Effector CD4-positive, alpha-beta T cell (primary cell): ENCODE measurements around the gene CNTRL.

Source experiments
- DNase-seq: peaks from one replicate; pipeline ENCODE4 v3.0.0-alpha.2; 2020

CNTRL gene

DNA sequence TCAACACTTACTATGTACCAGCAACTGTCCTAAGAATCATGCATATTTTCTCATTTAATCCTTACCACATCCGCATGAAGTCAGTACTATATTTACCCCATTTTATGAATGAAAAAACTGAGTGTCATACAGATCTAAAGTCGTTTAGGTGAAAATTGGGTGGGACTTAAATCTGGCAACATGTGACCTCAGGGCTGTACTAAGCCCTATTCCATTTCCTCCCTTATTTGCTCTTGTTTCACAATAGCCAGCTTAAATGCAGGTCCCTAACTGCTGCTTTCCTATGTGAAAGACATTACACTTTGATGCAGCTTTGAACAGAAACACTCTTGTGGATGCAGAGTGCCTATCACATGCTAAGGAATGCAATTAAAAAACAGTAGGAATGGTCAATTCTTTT is 129.4 kb downstream of the CNTRL start:
- no peak for DNase-seq

DNA sequence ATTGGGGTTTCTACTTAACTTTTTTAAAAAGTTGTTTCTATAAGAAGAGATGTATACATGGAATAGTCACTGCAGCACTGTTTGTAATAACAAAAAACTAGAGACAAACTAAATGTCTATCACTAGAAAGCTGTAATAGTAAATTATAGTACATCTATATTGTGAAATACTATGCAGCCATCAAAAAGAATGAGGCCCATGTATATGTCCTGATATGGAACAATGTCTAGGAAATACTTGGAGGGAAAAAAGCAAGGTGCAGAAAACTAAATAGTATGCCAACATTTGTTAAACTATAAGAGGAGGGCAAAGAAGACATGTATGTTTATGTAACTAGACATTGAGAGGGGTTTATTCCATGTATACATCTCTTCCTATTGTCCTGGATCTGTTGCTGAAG is 129.9 kb downstream of the CNTRL start:
- no peak for DNase-seq

DNA sequence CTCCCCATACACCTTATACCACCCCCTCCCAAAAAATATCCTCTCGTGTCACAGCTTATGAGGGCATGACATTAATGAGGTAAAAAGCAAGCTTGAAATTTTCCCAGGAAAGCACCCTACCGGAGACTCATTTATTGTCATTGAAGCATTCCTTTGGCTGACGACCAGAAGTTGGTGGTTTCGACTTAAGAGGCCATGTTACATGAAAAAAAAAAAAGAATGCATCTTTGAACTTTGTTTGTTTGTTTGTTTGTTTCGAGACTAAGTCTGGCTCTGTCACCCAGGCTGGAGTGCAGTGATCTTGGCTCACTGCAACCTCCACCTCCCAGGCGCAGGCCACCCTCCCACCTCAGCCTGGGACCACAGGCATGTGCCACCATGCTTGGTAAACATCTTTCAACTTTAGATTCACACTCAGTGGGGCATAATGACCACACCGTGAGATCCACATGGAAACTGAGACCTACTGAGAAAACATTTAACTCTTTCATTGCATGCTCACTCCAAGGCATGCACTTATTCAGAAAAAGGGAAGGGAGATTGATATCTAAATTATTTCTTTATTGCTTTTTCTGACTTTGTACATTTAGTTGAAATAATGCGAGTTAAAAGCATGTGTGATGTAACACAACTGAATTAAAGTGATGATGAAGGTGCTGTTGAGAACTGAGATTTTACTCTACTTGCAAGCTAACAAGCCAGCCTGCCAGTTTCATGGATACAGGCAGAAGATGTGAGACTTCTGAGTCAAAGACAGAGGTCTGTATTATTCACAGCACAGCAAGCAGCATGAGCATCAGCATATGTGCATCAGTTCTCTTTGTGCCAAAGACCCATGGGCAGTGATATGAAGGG is 132.0 kb downstream of the CNTRL start:
- no peak for DNase-seq

DNA sequence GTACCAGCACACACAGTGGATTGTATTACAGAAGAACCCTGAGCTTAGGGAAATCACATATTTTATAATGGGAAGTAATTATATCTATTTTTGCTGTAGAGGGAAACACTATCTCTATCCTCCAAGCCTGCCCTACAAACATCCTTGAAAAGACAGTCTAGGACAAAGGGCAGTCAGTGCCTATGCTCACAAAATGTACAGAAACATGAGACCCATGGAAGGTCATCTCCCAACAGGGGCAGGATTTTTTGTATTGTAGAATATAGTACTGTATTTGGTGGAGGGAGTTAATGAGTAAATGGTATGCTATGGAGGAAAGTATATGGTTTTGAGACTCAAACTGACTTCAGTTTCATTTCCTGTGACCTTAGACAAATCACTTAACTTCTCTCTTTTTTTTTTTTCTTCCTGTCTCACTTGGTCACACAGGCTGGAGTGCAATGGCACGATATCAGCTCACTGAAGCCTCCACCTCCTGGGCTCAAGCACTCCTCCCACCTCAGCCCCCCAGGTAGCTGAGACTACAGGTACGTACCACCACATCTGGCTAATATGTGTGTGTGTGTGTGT is 132.7 kb downstream of the CNTRL start:
- no peak for DNase-seq

DNA sequence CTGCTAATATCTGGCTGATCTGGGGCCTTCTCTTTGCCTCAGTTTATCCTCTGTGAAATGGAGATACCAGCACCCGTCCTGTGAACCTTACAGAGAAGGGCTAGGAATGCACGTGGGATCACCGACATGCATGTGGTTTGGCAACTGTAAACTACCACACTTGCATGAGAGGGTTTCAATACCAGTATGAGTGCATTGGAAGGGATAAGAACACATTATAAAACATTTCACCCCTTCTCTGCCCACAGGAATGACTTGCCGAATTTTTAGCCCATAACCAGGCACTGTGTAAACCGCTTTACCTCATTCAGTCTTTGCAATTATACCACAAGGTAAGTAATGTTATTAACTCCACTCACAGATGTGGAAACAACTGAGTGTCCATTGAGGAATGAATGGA is 135.8 kb downstream of the CNTRL start:
- DNase-seq = no peak

DNA sequence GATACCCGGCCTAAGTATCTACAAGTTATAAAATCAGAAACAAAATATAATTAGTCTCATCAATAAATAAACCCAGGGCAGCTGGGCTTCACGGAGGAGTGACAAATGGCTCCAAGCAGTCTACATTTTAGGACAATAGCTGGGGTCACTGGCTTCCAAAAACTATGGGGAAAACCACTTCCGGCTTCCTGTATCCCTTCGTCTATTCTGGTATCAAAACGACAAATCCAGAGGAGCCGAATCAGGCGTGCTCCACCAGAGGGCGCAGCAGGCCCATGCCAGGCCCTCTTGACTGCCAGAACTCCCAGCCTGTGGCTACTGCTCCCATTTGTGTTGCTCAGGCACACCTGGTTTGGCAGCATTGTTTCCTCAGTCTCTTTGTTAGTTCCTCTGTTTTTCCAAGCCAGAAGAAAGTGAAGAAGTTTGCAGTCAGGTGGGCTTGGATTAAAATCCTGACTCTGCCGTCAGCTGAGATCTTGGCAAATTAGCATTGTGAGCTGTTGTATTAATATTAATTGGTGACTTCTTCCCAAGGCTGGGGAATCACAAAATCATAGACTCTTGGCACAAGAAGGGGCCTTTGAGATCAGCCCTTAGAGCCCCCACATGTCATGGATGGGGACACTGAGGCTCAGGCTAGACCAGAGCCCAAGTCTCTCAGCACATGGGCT is 138.5 kb downstream of the CNTRL start:
- peak; percentile 45 for DNase-seq

DNA sequence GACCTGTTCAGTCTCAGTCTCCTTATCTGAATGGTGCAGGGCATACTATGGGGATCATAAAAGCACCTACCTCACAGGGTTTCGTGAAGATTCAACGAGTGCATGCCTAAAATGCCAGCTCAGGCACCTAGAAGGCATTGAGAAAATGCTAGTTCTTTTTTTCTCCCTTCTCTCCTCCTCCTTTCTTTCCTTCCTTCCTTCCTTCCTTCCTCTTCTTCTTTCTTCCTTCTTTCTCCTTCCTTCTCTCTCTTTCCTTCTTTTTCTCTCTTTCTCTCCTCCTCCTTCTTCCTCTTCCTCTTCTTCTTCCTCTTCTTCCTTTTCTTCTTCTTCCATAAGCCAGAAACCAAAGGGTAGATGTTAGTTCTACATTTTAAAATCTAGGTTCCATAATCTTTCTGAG is 139.2 kb downstream of the CNTRL start:
- no peak for DNase-seq

DNA sequence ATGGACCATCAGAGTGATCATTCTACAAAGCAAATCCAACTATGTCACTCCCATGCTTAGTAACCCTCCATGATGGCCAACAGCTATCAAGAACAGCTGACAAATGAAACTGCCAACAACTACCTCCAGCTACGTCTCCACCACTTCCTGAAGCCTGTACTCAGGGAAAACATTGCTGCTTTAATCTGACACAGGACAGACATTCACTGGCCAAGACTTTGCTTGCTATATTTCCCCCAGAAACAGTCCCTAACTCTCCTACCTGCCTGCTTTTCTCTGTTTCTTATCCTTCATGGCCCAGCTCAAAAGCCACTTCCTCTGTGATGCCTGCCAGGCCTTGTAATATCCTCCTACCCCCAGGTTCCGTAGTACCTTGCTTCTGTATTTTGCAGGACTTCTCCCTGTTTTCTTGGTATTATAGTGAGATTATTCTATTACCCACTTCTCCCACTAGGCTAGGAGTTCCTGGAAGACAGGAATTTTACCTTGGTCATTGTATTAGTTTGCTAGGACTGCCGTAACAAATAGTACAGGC is 141.6 kb downstream of the CNTRL start:
- DNase-seq = no peak

DNA sequence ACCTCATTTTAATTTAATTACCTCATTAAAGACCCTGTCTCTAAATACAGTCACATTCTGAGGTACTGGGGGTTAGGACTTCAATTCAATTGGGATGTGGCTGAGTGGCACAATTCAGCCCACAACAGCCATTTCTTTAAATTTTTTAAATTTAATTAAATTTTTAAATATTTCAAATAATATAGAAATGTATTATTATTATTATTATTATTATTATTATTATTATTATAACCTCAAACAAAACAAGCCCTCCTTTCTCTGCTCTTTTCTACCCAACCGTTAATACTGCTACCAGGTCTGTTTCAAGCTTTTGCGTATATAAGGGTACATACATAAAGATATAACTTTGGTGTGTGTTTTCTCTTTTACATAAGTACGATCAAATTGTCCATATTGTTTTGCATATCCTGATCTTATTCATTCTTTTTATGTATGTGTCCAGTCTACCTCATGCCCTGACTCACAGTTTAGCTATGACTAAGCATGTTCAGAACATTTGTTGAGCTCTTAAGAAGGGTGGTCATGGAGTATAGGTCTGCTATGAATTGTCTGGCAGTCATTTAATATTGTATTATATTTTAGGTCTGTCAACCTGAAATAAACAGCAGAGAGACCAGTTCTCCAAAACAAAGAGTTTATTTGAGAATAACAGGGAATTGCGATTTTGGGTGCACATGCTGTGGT is 143.0 kb downstream of the CNTRL start:
- no peak for DNase-seq

DNA sequence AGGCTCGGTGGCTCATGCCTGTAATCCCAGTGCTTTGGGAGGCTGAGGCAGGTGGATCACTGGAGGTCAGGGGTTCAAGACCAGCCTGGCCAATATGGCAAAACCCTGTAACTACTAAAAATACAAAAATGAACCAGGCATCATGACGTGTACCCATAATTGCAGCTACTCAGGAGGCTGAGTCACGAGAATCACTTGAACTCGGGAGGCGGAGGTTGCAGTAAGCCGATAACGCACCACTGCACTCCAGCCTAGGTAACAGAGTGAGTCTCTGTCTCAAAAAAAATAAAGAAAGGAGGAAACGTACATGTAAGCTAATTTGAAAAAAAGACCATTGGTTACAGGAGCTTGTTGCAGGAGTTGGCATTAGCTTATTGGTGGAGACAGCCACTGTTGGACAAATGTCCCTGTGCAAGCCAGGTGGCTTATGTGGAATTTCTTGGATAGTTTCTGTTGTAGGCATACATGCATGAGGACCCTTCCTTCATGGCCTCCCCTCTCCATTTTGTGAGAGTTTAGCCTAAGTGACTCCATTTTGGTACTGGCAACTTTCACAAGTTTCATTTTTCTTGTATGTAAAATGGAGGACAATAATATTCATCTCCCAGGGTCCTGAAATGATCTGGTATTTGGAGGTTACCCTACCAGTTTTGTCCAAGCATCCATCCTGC is 143.7 kb downstream of the CNTRL start:
- DNase-seq = no peak

DNA sequence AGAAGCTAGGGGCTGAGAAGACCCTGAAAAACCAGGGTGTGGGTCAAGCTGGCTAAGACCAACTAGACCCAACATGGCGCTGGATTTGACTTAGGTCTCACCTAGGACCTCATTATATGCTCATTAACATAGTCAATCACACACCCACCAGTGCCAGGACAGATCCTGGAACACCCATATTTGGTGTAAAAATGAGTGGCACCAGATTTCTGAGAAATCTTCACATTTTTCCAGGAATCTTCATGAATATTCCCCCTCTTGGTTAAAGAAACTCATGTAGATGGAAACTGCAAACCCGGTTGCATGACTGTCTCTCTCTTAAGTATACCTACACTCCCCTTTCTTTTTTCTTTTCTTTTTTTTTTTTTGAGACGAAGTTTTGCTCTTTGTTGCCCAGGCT is 144.8 kb downstream of the CNTRL start:
- no peak for DNase-seq

DNA sequence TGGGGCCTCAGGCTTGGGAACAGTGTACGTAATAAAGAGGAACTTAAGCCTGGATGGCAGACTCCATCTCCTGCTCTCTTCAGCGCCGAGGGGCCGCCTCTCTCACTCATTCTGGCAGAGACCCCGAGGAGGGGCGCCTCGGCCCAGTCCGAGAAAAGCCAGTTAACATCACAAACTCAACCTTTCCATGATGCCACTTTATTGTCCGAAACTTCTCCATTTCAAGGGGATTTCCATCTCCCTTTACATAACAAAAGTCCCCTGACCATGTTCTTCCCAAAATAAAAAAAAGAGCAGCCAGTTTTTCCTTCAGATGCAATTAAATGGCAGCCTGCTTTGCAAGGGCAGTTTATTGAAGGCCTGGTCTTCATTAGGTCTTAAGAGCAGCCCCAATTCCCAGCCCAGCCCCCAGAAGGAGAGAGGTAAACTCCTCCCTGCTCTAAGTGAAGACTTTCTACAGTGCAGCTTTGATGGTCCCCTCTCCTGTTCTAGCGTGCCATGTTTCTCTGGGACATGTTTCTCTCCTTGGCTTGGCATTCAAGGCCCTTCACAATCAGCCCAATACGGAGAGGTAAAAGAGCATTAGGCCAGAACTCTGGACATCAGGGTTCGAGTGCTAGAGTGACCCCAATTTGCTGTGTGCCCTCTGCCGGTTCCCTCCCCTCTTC is 146.4 kb downstream of the CNTRL start:
- DNase-seq = no peak

DNA sequence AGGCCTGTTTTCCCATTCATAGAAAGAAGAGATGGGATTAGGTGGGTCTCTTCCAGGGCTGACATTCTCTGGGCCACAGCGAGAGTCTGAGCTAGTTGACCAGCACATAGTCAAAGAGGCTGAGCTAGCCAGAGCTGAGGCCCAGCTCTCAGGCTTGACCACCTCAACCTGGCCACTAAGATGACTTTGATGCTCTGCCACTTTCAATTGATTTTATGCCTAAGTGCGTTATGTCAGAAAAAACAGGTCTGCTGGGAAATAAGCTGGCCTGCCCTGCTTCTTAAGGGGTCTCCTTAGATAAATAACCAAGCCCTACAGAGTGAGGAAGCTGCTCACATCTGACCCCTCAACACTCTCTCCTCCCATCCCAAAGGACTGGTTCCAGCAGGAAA is 146.9 kb downstream of the CNTRL start:
- DNase-seq = no peak

DNA sequence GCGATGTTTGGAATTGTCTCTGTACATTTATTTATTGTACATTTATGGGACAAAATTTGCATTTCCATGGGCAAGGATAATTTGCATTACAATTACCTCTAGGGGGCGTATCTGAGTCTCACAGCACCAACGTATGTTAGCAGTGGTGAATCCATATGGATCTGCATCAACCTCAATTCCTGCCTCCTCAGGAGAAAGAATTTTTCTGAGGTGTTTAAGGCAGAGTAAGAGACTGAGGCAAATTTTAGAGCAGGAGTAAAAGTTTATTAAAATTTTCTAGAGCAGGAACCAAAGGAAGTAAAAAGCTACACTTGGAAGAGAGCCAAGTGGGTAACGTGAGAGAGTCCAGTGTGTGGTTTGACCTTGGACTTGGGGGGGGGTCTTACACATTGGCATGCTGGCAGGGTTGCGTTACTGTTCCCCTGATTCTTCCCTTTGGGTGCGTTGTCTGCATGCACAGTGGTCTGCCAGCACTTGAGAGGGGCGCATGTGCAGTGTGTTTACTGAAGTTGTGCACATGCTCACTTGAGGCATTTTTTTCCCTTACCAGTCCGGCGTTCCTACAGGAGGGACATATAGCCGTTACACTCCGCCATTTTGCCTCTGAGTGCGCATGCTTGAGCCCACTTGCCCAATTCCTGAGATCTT is 147.9 kb downstream of the CNTRL start:
- no peak for DNase-seq

DNA sequence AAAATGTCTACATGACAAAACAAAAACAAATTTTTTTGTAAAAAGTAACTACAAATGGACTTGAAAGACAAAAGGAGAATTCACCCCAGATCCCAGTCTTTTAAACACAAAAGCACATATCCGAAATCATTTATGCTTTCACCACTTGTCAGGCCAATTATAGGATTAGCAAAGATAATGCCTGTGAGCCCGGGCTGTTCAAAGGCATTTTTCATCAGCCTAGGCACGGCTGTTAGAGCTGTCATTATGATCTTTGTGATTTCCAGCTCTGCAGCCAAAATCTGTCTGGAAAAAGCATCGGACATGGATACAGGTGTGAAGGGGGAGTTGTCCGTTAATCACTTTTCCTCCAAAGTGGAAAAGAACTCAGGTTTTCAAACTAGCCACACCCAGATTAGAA is 150.5 kb downstream of the CNTRL start:
- DNase-seq = no peak

DNA sequence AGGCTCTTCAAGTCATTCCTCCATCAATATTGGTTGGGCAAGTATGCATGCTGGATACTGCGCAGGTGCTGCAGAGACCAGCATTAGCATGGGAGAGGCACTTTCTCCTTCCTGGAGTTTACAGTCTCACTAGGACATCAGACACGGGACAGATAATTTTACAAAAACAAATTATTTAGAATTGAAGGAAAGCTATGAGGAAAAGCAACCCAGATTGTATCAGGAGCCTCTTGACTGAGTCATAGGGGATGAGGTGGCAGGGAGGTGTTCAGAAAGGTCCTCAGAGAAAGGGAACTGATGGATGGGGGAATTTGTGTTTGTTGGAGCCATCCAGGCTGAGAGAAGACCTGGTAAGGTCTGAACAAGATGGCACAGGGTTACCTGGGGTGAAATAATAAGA is 151.4 kb downstream of the CNTRL start:
- DNase-seq = no peak
